ENCODE measurements around the gene LBR.

Gene LBR

DNA sequence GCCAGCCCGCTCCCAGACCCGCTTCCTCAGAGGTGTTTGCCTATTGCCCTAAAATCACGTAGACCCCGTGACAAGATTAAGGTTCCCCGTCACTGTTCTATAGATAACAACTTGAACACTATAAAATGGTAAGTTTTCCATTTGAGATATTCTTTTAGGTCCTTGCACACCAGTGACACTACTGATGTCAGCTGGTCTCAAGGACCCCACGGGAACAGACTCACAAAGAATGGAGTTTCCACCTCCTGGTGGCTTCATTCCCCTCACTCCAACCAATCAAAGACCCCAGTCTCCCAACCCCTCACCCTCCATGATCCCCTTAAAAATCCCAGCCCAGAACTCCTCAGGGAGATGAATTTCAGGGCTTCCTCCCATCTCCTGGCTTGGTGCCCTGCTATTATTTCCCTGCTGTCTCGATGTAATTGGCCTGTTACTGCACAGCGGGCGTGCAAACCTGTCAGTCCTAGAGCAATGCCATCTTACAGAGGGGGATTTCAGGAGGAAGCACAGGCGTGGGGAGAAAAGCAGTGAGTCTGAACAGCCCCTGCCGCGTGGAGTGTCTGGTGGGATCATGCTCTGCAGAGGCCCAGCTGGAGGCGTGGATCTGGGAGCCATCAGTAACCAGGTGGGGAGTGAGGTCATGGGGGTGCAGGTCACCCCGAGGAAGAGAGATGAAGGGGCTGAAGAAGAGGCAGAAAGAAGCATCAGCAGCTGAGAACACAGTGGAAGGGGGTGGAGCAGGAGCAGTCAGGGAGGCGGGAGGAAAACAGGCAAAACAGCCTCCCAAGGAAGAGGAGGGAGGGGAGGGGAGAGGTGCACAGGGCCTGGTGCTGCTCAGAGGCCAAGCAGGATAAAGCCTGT is 35.1 kb upstream of the LBR start:
- peak; percentile 96 for DNase-seq

- no peak for DNase-seq
These were observed 34.5 kb upstream of the LBR start for GRCh38 chr1:225462429-225462713.

- peak; percentile 82 for DNase-seq
These were observed 33.9 kb upstream of the LBR start for GRCh38 chr1:225461533-225462428.

GRCh38 chr1:225460737-225461532 is 33.1 kb upstream of the LBR start:
- DNase-seq = peak; percentile 75

- no peak for DNase-seq
These were observed 32.3 kb upstream of the LBR start for GRCh38 chr1:225460021-225460736.

DNA sequence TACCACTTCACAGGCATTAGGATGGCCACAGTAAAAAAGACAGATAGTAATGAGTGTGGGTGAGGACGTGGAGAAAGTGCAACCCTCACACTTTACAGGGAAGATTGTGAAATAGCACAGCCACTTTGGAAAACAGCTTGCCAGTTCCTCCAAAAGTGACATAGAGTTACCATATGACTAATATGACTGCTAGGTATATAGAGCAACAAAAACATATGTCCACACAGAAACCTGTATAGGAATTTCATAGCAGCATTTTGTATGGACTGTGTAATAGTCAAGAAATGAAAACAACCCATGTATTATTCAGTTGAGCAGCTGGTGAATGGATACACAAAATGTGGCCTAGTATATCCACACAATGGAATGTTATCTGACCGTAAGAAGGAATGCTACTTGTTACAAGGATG is 30.4 kb upstream of the LBR start:
- no peak for DNase-seq

GRCh38 chr1:225454733-225455132 is 26.9 kb upstream of the LBR start:
- no peak for DNase-seq

- DNase-seq = peak; percentile 97
These were observed 26.2 kb upstream of the LBR start for GRCh38 chr1:225453797-225454648.

DNA sequence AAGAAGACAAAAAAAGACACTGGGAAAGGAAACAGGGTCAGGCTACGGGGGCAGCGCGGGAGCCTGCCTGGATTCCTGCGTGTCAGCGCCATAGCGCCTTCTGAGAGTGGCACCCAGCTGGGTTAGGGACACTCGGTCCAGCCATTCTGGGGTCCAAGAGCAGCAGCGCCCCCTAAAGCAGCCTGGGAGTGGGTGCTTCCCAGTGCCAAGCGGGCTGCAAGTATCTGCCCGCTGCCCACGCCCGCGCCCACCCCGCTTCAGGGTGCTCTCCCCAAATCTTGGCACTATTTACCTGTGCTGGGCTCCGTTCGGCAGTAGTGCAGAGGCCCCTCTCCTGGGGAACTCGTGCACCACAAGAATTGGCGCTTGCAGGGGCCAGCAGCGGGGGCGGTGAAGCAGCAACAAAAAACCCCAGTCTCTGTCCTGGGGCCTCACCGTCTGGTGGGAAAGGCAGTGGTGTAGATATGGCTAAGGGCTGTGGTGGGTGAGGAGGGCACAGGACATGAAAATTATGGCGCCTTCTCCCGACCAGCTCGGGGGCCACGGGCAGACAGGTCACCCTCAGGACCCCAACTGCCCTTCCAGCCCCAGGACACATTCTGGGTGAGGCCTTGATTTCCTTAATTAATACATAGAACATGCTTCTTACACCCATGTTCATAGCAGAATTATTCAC is 24.1 kb upstream of the LBR start:
- DNase-seq = no peak

DNA sequence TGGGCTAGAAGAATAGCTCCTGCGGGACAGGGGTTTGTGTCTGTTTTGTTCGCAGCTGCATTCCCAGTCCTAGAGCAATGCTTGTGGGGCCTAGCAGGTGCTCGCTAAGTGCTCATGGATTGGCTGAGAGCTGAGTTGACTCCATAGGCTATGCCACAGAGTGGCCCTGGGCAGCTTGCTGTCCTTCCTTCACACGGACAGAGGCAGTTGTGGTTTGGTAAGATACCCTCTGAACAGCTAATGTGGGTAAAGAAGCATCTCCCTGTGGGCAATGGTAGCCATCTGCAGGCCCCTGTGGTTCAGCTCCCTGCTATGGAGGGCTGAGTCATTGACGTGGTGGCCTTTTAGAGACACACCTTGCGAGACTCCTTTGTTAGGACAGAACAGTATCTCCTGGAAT is 23.5 kb upstream of the LBR start:
- no peak for DNase-seq

DNA sequence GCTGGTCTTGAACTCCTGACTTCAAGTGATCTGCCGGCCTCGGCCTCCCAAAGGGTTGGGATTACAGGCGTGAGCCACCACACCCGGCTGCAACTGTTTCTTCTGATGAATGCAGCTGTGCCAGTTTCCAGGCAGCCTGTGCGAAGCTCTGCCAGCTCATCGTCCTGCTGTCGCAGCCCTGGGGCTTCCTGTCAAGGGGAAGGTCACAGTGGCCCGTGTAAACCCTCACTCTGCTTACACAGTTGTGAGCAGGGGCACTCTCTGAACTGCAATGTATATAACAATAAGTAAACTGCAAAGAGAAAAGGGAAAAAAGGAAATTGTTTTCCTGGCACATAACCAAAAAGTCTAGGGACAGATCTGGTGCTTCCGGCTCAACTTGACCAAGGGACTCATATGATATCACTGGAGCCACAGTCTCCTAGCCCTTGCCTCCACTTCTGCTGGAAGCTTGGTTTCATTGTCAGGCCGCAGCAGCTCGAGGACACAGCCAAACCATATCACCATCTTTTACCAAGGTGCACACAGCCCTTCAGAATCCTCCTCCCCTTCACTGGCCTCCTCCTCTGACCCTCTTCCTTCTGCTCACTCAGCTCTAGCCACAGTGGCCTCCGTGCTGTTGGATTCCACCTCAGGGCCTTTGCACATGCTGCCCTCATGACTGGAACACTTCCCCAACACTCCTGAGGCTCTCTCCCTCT is 22.8 kb upstream of the LBR start:
- DNase-seq = no peak

- no peak for DNase-seq
These were observed 21.9 kb upstream of the LBR start for GRCh38 chr1:225449774-225450173.

GRCh38 chr1:225449261-225449660 is 21.4 kb upstream of the LBR start:
- DNase-seq = no peak

GRCh38 chr1:225448146-225448805 is 20.4 kb upstream of the LBR start:
- DNase-seq = no peak

- DNase-seq = peak; percentile 40
These were observed 19.8 kb upstream of the LBR start for GRCh38 chr1:225447650-225448089.

DNA sequence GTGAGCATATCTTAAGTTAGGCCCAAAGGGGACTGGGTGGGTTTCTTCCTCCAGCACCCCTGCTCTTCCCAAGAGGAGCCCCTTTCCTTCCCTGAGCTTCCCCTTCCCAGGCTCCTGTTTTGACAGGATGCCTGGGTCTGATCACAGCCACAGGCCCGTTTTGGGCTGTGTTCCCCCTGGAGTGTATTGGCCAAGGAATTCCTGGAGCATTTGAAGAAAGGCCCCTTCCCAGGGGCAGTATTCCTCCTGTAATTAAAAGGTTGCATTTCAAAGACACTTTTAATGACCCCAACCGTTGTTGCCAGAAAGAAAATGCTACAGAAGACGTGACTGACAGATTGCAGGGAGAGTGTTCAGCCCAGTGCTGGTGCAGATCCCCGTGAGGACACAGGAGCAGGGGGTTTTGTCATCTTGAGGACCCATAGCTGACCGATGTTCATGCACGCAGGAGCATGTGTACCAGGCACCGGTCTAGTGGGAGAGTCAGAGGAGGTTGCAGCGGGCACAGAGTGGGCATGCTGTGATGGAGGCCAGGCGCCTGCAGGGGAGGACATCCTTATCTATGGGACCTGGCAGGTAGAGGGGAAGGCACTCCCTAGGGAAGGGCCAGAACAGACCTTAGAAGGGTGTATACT is 19.3 kb upstream of the LBR start:
- no peak for DNase-seq

GRCh38 chr1:225446595-225446960 is 18.7 kb upstream of the LBR start:
- no peak for DNase-seq

- no peak for DNase-seq
These were observed 18.1 kb upstream of the LBR start for GRCh38 chr1:225445639-225446594.

Data from NCI-H1092 treated with DMSO at 0.1 percent for 48 hours (cell line).